GM18507 (cell line): ENCODE results near the gene PUM1.

Source experiments
- DNase-seq: peaks from one replicate; pipeline ENCODE4 v3.0.0; 2011; ENCODE audit warnings: low read depth; ENCODE audit not compliant: insufficient read length; ENCODE audit errors: extremely low spot score
- FAIRE-seq: peaks from 2 replicates; lab custom pipeline; 2011; peaks lifted over from hg19 to GRCh38; lab: Jason Lieb, UNC

PUM1 gene

GRCh38 chr1:30886710-30887428 lies 178.6 kb downstream of the PUM1 start:
- FAIRE-seq (no peak), DNase-seq (no peak)

- no peak for DNase-seq
- no peak for FAIRE-seq
These were observed 179.7 kb downstream of the PUM1 start for GRCh38 chr1:30885570-30886522.

GRCh38 chr1:30884723-30885122 lies 180.8 kb downstream of the PUM1 start:
- DNase-seq (no peak), FAIRE-seq (no peak)

- no peak for FAIRE-seq
- no peak for DNase-seq
These were observed 181.9 kb downstream of the PUM1 start for GRCh38 chr1:30883389-30884172.

GRCh38 chr1:30882678-30883388 lies 182.7 kb downstream of the PUM1 start:
- DNase-seq (no peak), FAIRE-seq (no peak)
